PC-3 (cell line): ENCODE data around the gene SDK2.

Source experiments
- EZH2 ChIP-seq: fragments of 300-600 bp; sonication (generic); IDR thresholded peaks from one replicate; pipeline ENCODE4 v1.6.1; 2017; ENCODE audit warnings: antibody characterized with exemption, mild to moderate bottlenecking, low read length; ENCODE audit not compliant: unreplicated experiment
- EZH2phosphoT487 ChIP-seq: fragments of 300-600 bp; sonication (generic); IDR thresholded peaks from 2 replicates; pipeline ENCODE4 v1.6.1; 2018; ENCODE audit warnings: mild to moderate bottlenecking, antibody characterized with exemption, low read length, borderline replicate concordance
- TF ChIP-seq, protein P1 (sequence below): fragments of 300-600 bp; sonication (generic); conservative IDR thresholded peaks from 2 replicates; pipeline ENCODE4 v1.5.1; 2017; ENCODE audit warnings: antibody characterized with exemption, low read depth, mild to moderate bottlenecking, low read length

DNA sequence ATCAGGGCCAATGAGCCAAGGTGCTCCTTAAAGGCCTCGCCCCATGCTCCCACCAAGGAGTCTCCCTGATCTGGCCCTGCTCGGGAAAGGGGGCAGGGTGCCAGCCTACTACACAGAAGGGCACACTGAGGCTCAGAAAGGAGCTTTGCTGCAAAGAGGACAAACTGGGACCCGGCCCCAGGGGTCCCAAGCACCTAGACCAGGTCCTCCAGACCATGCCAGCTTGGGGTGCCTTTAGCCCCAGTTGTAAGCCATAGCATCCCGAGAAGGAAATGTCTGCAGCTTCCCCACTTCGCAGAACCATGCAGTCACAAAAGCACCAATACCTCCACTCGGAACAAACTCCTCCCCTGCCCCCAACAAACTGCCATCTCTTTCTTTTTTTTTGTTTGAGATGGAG lies 257.7 kb downstream of the SDK2 start:
- TF ChIP-seq EZH2 (no peak), EZH2phosphoT487 (no peak)
- TF ChIP-seq, protein P1, sequence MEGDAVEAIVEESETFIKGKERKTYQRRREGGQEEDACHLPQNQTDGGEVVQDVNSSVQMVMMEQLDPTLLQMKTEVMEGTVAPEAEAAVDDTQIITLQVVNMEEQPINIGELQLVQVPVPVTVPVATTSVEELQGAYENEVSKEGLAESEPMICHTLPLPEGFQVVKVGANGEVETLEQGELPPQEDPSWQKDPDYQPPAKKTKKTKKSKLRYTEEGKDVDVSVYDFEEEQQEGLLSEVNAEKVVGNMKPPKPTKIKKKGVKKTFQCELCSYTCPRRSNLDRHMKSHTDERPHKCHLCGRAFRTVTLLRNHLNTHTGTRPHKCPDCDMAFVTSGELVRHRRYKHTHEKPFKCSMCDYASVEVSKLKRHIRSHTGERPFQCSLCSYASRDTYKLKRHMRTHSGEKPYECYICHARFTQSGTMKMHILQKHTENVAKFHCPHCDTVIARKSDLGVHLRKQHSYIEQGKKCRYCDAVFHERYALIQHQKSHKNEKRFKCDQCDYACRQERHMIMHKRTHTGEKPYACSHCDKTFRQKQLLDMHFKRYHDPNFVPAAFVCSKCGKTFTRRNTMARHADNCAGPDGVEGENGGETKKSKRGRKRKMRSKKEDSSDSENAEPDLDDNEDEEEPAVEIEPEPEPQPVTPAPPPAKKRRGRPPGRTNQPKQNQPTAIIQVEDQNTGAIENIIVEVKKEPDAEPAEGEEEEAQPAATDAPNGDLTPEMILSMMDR: no peak
